Muscle of arm (tissue), 14 donors: ENCODE data around the gene ERVW-1. TPM values are rescaled to one million over a fixed set of nuclear protein-coding genes. Genes with fewer than 3 reads are reported as not detected.
"Not testable (repeated sequence)": the region's sequence is repeated elsewhere in the genome, so short reads cannot be mapped to it uniquely, and the experiment has no call there.

ENCODE experiments used
- DNase-seq: peaks from one replicate; pipeline ENCODE4 v3.0.0-alpha.2; 2013
- long read RNA-seq, 11 donors: transcript quantifications; one replicate each; lab custom pipeline, GENCODE V29; 2026
- polyA plus RNA-seq, 12 donors: library from polyadenylated mRNA; unstranded; fragments of 120-200 nt; gene quantifications; one replicate each; pipeline ENCODE4 v1.2.1, GENCODE V29; 2013; ENCODE audit not compliant: insufficient read length in 12 of 12

The ERVW-1 gene, protein sequence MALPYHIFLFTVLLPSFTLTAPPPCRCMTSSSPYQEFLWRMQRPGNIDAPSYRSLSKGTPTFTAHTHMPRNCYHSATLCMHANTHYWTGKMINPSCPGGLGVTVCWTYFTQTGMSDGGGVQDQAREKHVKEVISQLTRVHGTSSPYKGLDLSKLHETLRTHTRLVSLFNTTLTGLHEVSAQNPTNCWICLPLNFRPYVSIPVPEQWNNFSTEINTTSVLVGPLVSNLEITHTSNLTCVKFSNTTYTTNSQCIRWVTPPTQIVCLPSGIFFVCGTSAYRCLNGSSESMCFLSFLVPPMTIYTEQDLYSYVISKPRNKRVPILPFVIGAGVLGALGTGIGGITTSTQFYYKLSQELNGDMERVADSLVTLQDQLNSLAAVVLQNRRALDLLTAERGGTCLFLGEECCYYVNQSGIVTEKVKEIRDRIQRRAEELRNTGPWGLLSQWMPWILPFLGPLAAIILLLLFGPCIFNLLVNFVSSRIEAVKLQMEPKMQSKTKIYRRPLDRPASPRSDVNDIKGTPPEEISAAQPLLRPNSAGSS
- polyA plus RNA-seq: 1 to 10 TPM in 7 of 12 donors, under 1 TPM in 3, not detected in 2; 0.39 to 2.4 (median 1.4) TPM
- long read RNA-seq, donor 1: 0 reads
- long read RNA-seq, donor 2: 0 reads
- long read RNA-seq, donor 3, partial matches to known transcripts: 0 of 1 reads
- long read RNA-seq, donor 3, other reads (novel, unspliced or antisense): 0 of 1 reads
- long read RNA-seq, donor 4, partial matches to known transcripts: 12 of 12 reads
- long read RNA-seq, donor 4, other reads (novel, unspliced or antisense): 0 of 12 reads
- long read RNA-seq, donor 5: 0 reads
- long read RNA-seq, donor 6: 0 reads
- long read RNA-seq, donor 7: 0 reads
- long read RNA-seq, donor 8: 0 reads
- long read RNA-seq, donor 9: 0 reads
- long read RNA-seq, donor 10, partial matches to known transcripts: 0 of 1 reads
- long read RNA-seq, donor 10, other reads (novel, unspliced or antisense): 0 of 1 reads
- long read RNA-seq, donor 11: 0 reads

DNA sequence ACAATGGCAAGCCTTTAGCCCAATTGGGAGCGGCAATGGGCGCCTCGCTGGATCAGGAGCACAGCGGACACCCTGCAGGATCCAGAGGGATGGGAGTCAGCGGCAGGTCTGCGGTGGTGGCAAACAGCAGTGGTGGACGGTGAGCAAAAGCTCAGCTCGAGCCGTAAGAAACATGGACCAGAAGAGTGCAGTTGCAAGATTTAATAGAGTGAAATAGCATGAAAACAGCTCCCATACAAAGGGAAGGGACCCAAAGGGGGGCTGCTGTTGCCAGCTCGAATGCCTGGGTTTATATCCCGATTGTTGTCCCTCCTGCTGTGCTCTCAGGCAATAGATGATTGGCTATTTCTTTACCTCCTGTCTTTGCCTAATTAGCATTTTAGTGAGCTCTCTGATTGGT is at the start of gene ERVW-1:
Gene ERVW-1 (minus strand): TSS at position 266 of the 400 bp plus-strand sequence. CDS start 7,565 bp downstream, outside the sequence.
- DNase-seq: not testable (repeated sequence)

DNA sequence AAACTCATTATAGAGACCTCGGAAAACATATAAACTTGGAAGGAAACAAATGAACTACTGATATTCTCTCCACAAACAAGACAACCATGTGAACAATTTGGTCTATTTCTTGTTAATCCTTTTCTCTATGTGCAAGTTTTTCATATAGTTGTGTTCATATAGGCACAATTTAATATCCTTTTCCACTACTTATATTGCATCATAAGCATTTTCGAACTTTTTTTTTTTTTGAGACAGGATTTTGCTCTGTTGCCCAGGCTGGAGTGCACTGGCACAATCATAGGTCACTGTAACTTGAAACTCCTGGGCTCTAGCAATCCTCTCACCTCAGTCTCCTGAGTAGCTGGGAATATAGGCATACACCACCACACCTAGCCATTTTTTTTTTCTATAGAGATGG is 45.4 kb upstream of the ERVW-1 start:
- no peak for DNase-seq

DNA sequence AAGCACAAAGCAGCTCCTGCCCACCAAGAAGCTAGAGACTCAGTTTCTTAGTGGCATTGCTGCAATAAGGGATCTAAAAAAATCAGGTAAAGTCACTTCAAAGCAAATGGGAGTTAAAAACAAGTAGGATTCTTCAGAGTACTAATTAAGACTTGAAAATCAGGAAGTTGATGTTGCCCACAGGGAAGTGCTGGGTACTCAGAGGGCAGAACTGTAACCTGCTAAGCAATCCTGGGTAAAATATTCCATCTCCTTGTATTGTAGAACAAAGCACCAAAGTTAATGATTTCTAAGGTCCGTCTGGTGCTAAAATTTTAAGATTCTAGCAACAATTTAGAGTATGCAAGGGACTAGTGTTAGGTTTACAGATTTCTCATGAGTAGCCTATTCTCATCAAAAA is 42.3 kb upstream of the ERVW-1 start:
- no peak for DNase-seq

DNA sequence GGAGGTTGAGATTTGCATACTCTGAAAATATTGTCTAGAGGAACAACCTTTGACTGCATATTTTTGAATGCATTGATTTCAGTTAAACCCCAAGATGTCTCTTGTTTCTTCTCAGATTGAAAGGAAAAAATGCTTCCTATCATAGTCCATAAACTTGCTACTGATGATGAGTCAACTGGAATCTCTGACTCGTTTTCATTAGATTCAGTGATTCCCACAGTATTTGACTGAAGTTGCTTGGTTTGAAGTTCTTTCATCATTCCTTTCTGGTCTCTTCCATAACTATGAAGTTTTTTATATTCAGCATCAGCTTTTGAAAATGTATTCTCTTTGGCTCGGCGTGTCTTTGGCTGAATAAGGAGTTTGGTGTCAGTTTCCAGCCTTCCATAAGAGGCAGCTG is 39.9 kb upstream of the ERVW-1 start:
- no peak for DNase-seq

DNA sequence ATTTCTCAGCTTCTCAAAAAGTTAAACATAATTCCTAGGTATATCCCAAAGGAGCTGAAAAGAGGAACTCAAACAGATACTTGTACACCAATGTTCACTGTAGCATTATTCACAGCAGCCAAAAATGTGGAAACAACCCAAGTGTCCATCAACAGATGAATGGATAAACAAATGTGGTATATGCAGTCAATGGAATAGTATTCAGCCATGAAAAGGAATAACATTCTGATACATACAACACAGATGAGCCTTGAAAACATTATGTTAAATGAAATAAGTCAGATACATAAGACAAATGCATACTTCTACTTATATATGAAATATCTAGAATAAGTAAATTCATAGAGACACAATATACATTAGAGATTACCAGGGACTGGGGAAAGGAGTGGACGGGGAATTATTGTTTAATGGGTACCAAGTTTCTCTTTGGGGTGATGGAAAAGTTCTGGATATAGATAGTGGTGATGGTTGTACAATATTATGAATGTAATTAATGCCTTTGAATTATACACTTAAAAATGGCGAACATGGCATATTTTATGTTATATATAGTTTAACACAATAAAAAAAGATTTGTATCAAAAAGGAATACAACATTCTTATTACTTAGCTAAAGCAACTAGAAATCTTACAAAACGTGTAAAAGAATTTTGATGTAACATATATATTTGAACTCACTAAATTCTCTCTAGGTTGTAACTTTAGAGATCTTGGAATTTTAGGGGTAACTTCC is 35.6 kb upstream of the ERVW-1 start:
- DNase-seq: no peak

DNA sequence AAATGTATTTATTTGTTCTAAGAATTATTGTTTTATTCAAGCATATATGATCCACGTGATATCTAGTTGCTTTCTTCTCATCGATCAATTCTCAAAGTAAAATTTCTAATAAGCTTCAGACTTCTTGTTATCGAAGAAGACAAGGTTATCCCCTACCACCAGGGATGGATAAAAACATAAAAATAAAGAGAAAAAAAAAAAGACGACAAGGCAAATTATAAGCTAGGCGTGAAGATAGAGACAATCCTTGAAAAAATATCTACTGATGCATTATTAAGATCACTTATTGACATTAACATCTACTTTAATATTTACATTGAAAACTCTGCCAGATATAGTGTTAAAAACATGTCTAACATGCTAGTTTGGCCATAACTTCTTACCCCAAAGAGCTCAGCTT is 31.2 kb upstream of the ERVW-1 start:
- no peak for DNase-seq

DNA sequence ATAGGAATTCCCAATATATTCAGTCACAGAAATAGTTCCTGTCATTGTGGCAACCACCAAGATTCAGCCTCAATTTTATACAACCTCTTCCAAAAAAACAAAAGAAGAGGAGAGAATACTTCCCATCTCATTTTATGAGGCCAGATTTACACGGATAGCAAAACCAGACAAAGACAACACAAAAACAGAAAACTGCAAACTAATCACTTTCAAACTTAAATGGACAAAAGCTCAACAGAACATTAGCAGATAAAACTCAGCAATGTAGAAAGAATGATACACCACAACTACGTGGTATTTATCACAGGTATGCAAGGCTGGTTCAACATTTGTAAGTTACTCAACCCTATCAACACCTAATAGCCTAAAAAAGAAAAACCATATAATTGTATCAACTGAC is 28.6 kb upstream of the ERVW-1 start:
- DNase-seq: no peak

DNA sequence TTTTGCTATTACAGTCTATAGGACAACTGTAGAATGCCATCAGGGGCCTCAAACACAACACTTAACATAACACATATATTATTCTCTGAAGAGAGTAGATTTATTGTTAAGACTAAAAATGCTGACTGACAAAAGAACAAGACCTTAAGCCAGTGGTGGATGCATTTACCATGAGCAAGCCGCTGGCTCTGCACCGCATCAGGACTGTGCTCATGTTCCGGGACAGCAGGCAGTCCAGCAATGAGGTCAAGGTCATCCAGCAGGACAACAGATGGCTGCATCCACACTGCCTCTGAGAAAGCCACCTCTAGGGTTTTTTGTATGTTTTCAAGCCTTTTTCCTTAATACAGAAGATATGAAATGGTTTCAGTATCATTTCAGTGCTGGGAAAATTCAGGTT is 26.8 kb upstream of the ERVW-1 start:
- DNase-seq: no peak

DNA sequence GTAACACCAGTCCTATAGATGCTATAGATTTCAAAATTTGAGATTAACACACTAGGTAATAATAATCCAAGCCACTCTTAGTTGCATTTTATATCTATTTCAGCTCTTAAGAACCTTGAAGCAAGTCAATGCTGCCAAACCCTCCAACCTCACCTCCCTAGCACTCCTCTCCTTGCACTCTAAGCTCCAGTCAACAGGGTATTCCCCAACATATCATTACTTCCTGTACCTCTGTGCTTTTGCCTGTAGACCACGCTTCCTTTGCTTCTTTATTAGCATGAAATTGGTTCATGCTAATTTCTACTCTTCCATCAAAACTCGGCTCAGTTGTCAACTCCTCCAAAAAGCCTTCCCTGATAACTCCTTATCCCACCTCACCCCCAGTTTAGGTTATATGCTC is 26.0 kb upstream of the ERVW-1 start:
- DNase-seq: no peak

DNA sequence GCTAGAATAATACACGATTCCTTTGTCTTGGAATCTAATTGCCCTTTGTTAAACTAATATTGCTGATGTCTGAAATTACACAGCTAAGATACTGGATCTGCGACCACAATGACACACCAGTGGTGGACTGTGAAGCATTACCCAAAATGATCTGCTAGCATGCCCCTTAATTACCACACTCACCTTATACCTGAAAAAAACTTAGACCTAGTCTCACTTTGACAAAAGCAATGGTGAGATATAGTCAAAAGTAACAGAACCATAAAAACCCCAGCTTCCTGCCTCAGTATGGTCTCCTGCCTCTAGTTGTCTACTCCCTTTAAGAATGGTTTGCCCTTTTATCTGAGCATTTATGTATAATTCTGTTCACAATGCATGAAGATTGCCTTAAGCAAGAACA is 20.8 kb upstream of the ERVW-1 start:
- DNase-seq: no peak

DNA sequence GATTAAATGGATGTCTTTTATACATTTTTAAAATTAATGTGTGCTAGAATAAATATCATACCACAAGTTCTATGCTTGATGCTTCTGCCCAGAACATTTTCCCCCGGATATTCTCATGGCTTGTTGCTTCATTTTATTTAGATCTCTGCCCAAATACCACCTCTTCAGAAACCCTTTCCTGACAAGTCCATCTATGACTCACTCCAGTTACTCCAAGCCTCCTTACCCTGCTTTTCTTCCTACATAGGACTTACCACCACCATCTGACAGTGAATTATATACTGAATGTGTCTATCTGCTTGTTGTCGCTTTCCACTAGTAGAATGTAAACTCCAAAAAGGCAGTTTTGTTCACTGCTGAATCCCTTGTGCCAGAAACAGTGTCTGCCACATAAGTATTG is 19.1 kb upstream of the ERVW-1 start:
- DNase-seq: no peak

DNA sequence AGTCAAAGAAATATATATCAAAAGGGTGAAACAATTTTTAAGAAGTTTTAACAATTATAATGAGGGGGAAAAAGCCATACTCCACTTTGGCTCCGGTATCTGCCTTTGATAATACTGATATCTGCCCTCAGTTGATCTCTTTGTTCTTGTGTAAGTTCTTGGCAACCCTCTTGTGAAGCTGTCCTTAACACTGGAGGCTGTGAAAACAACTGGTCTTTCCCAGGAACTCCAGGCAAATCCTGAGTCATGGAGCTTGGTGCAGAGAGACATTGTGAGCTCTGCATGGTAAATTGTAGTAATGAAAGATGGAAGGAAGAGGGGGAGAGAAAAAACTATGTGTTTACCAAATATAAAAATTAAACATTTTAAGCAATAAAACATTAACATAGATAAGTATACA is 11.9 kb upstream of the ERVW-1 start:
- no peak for DNase-seq

DNA sequence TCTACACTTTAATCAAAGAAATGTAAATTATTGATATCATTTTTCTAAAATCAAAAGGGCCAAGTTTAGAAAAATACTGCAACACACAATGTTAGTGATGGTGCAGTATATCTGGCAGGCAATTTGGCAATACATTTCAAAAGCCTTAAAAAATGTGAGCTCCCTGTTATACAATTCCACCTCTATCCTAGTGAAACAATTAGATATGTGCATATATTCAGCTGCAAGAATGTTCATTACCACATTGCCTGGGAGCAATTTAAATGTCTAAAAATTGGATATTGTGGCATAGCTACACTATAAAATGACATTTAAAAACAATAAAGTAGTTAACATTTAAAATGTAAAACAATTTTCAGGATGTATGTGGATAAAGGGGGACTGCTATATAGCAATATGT is 10.1 kb upstream of the ERVW-1 start:
- DNase-seq: no peak

DNA sequence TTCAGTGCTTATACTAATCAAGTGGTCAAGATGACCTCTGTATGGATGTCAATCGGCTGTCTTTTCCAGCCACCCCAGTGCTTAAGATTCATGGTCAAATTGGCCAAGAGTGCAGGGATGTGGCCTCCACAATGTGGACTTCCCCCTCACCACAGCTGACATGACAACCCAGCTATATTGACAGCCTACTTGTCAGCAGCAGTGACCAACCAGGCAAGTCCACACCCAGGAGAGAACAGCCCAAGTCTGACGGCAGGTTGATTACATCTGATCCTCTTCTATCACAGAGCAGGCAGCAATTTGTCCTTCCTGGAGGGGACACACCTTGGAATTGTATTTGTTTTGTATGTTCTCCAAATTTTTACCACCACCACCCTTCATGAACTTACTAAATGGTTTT is 8.2 kb upstream of the ERVW-1 start:
- DNase-seq: no peak

DNA sequence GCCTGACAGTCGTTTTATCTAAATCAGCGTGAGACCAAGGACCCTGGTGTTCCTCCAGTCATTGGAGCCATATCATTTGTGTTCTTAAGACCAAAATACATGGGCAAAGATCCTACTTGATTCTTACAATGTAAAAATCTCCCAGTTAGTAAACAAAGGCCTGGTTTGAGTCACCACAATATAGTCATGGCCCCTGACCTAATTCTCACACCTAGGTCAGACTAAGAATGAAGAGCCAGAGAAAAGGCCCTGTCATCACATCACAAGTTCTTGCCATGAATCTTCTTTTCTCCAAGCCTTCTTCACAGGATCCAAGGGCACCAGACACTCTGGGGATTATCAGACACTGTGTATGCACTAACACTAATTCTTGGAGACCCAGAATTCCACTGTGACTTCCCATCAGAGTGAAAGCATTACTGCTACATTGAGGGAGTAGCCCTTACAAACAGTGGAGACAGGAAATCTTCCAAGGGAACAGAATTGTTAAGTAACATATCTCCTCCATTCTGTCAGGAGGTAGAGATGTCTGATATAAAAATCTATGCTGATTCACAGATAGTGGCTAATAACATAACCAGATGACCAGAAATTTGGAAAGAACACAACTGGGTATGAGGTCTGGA is 7.6 kb upstream of the ERVW-1 start:
- no peak for DNase-seq

DNA sequence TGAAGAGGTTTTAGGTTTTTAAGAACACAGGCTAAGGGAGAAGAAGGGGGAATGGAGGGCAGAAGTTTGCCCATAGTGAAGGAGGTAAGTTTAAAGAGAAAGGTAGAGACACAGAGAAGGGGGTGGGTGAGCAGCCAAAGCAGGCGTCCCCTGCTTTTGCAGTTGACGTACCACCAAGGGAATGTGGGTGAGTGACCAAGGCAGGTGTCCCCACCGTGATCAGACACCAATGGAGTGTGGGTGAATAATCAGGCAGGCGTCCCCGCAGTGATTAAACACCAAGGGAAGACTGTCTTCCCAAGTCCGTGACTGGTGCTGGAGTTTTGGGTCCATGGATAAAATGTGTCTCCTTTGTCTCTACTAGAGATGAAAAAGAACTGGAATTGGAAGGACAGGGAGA is 6.5 kb upstream of the ERVW-1 start:
- not testable (repeated sequence) for DNase-seq

DNA sequence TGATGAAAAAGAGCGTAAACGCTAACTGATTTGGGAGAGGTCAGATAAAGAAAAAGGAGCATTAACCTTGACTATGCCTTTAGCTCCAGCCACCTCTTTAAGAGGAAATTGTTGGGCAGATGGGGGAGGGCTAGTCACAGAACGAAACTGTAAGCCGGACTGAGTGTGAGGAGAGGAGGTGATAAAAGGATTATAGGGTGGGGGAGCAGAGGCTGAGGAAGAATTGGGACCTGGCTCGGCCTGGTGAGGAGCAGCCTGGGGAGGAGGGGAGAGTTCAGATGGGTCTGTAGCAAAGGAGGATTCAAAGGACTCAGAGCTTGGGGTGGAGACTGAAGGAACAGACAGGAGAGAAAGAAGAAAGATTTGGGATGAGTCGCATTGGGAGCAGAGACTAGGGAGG is 5.9 kb upstream of the ERVW-1 start:
- not testable (repeated sequence) for DNase-seq

DNA sequence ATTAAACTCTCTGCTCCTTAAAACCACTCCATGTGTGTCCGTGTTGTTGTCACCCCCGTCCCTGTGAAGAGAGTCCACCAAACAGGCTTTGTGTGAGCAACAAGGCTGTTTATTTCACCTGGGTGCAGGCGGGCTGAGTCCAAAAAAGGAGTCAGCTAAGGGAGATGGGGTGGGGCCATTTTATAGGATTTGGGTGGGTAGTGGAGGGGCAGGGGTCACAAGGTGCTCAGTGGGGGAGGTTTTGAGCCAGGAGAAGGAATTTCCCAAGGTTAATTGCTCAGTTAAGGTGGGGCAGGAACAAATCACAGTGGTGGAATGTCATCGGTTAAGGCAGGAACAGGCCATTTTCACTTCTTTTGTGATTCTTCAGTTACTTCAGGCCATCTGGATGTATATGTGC is 1.4 kb upstream of the ERVW-1 start:
- not testable (repeated sequence) for DNase-seq

DNA sequence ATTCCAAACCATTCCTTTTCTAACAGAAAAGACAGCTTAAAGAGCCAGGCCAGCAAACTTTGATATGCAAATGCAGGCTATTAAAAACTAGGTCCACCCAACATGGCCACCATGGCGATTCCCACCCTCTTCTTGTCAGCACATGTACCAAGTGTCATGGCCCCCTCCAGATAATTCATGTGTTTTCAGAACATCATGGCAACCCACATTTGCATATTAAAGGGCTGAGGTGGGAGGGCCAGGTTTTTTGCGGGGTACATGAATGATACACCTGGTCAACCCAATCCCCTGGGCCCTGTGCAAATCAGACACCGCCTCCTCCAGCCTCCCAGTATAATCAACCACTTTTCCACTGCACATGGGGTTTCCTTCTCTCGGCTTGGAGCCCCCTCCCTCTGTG is 965 bp upstream of the ERVW-1 start:
- no peak for DNase-seq

DNA sequence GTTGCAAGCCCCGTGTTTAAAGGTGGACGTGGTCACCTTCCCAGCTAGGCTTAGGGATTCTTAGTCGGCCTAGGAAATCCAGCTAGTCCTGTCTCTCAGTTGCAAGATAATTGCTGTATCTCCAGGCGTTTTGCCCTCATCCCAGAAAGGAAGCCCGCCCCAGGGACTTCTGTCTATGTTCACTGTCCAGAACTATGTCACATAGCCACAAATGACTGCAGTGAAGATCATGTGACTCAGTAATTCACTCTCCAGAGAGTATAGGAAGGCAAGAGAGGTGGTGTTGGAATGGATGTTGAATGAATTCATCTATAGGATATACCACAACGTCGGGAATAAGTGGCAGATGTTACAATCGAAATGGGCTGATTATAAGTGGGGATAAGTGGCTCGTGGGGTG is 349 bp upstream of the ERVW-1 start:
- no peak for DNase-seq

DNA sequence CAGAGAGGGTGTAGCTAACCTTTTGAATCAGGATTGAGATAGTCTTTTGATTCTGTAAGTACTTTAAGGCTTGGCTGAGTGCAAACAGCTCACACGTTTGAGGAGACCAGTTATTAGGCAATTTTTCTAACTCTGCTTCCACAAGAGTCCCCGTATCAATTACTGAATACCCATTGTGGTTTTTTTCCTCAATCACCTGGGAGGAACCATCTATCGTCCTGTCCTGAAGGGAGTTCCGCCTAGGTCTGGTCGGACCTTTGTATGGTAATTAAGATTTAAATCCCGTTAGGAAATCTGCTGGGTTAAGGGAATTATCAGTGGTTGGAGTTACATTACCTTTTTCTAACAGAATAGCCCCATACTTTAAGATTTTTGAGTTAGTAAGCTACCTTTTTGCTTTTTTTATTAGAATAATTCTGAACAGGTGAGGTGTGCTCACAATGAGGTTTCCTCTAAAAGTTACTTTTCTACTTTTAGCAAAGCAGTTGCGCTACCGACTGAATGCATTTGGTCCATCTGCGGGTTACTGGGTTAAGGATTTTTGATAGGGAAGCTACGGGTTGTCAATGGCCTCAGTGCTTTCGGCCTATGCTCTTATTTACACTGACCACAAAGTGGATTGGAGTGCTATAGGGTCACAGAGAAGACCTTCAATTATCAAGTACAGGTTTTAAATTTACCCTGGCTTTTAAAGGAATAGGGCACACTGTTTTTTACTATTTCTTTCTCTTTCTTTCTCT is 1.7 kb downstream of the ERVW-1 start:
- not testable (repeated sequence) for DNase-seq
